HEK293 (cell line): ENCODE data around the gene GSPT1.
A peak's percentile ranks its signal among the peaks of the same experiment; 100 is the strongest.

Experiments used
- CTCF ChIA-PET: fragments of 350-600 bp; formaldehyde crosslinking; extraction: SDS; loops from one replicate; lab custom pipeline; 2021; ENCODE audit warnings: antibody characterized with exemption; lab: Yijun Ruan, JAX
- POLR2A ChIA-PET: fragments of 300-600 bp; formaldehyde crosslinking; extraction: SDS; loops from one replicate; lab custom pipeline; 2020; ENCODE audit warnings: antibody characterized with exemption, inconsistent platforms; lab: Yijun Ruan, JAX
- H3K27ac ChIP-seq: fragments of 200-500 bp; sonication (Bioruptor generic); 2 replicates; pipeline ENCODE4 v1.5.1; 2014; ENCODE audit warnings: low read depth, low read length, control low read depth, inconsistent platforms; ENCODE audit errors: extremely low read depth
- H3K36me3 ChIP-seq, 2 experiments: fragments of 200-500 bp in 1 of 2; sonication (Bioruptor generic) in 1 of 2; 1 replicate in 1 of 2; 2 replicates in 1 of 2; pipeline ENCODE4 v1.5.1; 2014 to 2017; ENCODE audit warnings: inconsistent platforms in 2 of 2, low read length in 2 of 2; ENCODE audit not compliant: control insufficient read depth in 2 of 2, insufficient read depth in 1 of 2
- H3K4me1 ChIP-seq: fragments of 200-500 bp; sonication (Bioruptor generic); 2 replicates; pipeline ENCODE4 v1.5.1; 2014; ENCODE audit warnings: mild to moderate bottlenecking, low read length, inconsistent platforms; ENCODE audit not compliant: control insufficient read depth, insufficient read depth
- H3K4me3 ChIP-seq: 2 replicates; pipeline ENCODE4 v1.5.1; 2011; ENCODE audit warnings: low read depth, mild to moderate bottlenecking, control low read depth, low read length, moderate library complexity
- H3K9me3 ChIP-seq: fragments of 200-500 bp; sonication (Bioruptor generic); 2 replicates; pipeline ENCODE4 v1.5.1; 2014; ENCODE audit warnings: low read depth, low read length, inconsistent platforms; ENCODE audit not compliant: control insufficient read depth, insufficient read depth
- EGR2 ChIP-seq: fragments of 450-650 bp; formaldehyde crosslinking; IDR thresholded peaks from 2 replicates; pipeline ENCODE4 v1.5.1; 2016; ENCODE audit warnings: low read depth, missing biosample characterization, missing genetic modification characterization
- GFI1B ChIP-seq: fragments of 450-650 bp; formaldehyde crosslinking; IDR thresholded peaks from 2 replicates; pipeline ENCODE4 v1.5.1; 2016; ENCODE audit warnings: missing biosample characterization, missing genetic modification characterization
- KLF10 ChIP-seq: fragments of 450-650 bp; IDR thresholded peaks from 2 replicates; pipeline ENCODE4 v1.5.1; 2018; ENCODE audit warnings: missing biosample characterization, mild to moderate bottlenecking, missing genetic modification characterization
- MEIS1 ChIP-seq: sonication (generic); formaldehyde crosslinking; IDR thresholded peaks from 2 replicates; pipeline ENCODE4 v1.8.1; 2022; ENCODE audit warnings: missing genetic modification reagents, mild to moderate bottlenecking, borderline replicate concordance
- MZF1 ChIP-seq: fragments of 450-650 bp; formaldehyde crosslinking; IDR thresholded peaks from 2 replicates; pipeline ENCODE4 v1.5.1; 2017; ENCODE audit warnings: missing biosample characterization, missing genetic modification characterization, borderline replicate concordance
- PRDM1 ChIP-seq: fragments of 450-650 bp; formaldehyde crosslinking; IDR thresholded peaks from 2 replicates; pipeline ENCODE4; 2016; ENCODE audit warnings: missing biosample characterization, missing genetic modification characterization
- SCRT1 ChIP-seq: fragments of 450-650 bp; formaldehyde crosslinking; IDR thresholded peaks from 2 replicates; pipeline ENCODE4 v1.5.1; 2016; ENCODE audit warnings: missing biosample characterization, missing genetic modification characterization, borderline replicate concordance
- SP2 ChIP-seq: fragments of 450-650 bp; formaldehyde crosslinking; IDR thresholded peaks from 2 replicates; pipeline ENCODE4 v1.5.1; 2016; ENCODE audit warnings: missing biosample characterization, missing genetic modification characterization
- SP7 ChIP-seq: fragments of 450-650 bp; formaldehyde crosslinking; IDR thresholded peaks from 2 replicates; pipeline ENCODE4 v1.5.1; 2016; ENCODE audit warnings: missing biosample characterization, missing genetic modification characterization
- YY1 ChIP-seq: fragments of 450-650 bp; formaldehyde crosslinking; IDR thresholded peaks from 2 replicates; pipeline ENCODE4 v1.5.1; 2018; ENCODE audit warnings: missing biosample characterization, missing genetic modification characterization
- YY2 ChIP-seq: fragments of 450-650 bp; formaldehyde crosslinking; IDR thresholded peaks from 2 replicates; pipeline ENCODE4 v1.5.1; 2016; ENCODE audit warnings: missing biosample characterization, missing genetic modification characterization
- ZBTB20 ChIP-seq: fragments of 450-650 bp; formaldehyde crosslinking; IDR thresholded peaks from 2 replicates; pipeline ENCODE4 v1.5.1; 2016; ENCODE audit warnings: missing biosample characterization, missing genetic modification characterization
- ZBTB21 ChIP-seq: fragments of 450-650 bp; formaldehyde crosslinking; IDR thresholded peaks from 2 replicates; pipeline ENCODE4 v1.5.1; 2017; ENCODE audit warnings: missing biosample characterization, missing genetic modification characterization
- ZBTB7A ChIP-seq: fragments of 450-650 bp; formaldehyde crosslinking; IDR thresholded peaks from 2 replicates; pipeline ENCODE4 v1.5.1; 2016; ENCODE audit warnings: low read depth, missing biosample characterization, missing genetic modification characterization
- ZEB2 ChIP-seq: fragments of 450-650 bp; formaldehyde crosslinking; IDR thresholded peaks from 2 replicates; pipeline ENCODE4 v1.5.1; 2016; ENCODE audit warnings: missing biosample characterization, missing genetic modification characterization
- ZFHX2 ChIP-seq: fragments of 450-650 bp; formaldehyde crosslinking; conservative IDR thresholded peaks from 2 replicates; pipeline ENCODE4 v1.5.1; 2016; ENCODE audit warnings: missing biosample characterization, missing genetic modification characterization
- ZFP37 ChIP-seq: fragments of 450-650 bp; formaldehyde crosslinking; IDR thresholded peaks from 2 replicates; pipeline ENCODE4 v1.5.1; 2016; ENCODE audit warnings: missing biosample characterization, missing genetic modification characterization
- ZNF146 ChIP-seq: fragments of 450-650 bp; formaldehyde crosslinking; IDR thresholded peaks from 2 replicates; pipeline ENCODE4 v1.5.1; 2016; ENCODE audit warnings: missing biosample characterization, missing genetic modification characterization
- ZNF16 ChIP-seq: fragments of 450-650 bp; formaldehyde crosslinking; IDR thresholded peaks from 2 replicates; pipeline ENCODE4 v1.5.1; 2016; ENCODE audit warnings: low read depth, missing biosample characterization, missing genetic modification characterization
- ZNF2 ChIP-seq: fragments of 450-650 bp; formaldehyde crosslinking; IDR thresholded peaks from 2 replicates; pipeline ENCODE4 v1.5.1; 2016; ENCODE audit warnings: missing biosample characterization, missing genetic modification characterization
- ZNF223 ChIP-seq: fragments of 450-650 bp; formaldehyde crosslinking; IDR thresholded peaks from 2 replicates; pipeline ENCODE4 v1.5.1; 2016; ENCODE audit warnings: missing biosample characterization, missing genetic modification characterization
- ZNF24 ChIP-seq: fragments of 450-650 bp; formaldehyde crosslinking; IDR thresholded peaks from 2 replicates; pipeline ENCODE4 v1.5.1; 2016; ENCODE audit warnings: missing biosample characterization, missing genetic modification characterization
- ZNF324 ChIP-seq: fragments of 450-650 bp; formaldehyde crosslinking; IDR thresholded peaks from 2 replicates; pipeline ENCODE4 v1.5.1; 2016; ENCODE audit warnings: missing biosample characterization, missing genetic modification characterization
- ZNF366 ChIP-seq: fragments of 450-650 bp; formaldehyde crosslinking; conservative IDR thresholded peaks from 2 replicates; pipeline ENCODE4 v1.5.1; 2016; ENCODE audit warnings: missing biosample characterization, missing genetic modification characterization
- ZNF394 ChIP-seq: fragments of 450-650 bp; formaldehyde crosslinking; IDR thresholded peaks from 2 replicates; pipeline ENCODE4 v1.5.1; 2016; ENCODE audit warnings: missing biosample characterization, missing genetic modification characterization, mild to moderate bottlenecking, moderate library complexity, borderline replicate concordance
- ZNF623 ChIP-seq: fragments of 450-650 bp; formaldehyde crosslinking; IDR thresholded peaks from 2 replicates; pipeline ENCODE4 v1.5.1; 2016; ENCODE audit warnings: missing biosample characterization, missing genetic modification characterization
- ZNF658 ChIP-seq: fragments of 450-650 bp; formaldehyde crosslinking; IDR thresholded peaks from 2 replicates; pipeline ENCODE4; 2016; ENCODE audit warnings: missing biosample characterization, missing genetic modification characterization
- ZNF660 ChIP-seq: fragments of 450-650 bp; IDR thresholded peaks from 2 replicates; pipeline ENCODE4 v1.5.1; 2018; ENCODE audit warnings: missing biosample characterization, mild to moderate bottlenecking, missing genetic modification characterization
- ZNF776 ChIP-seq: fragments of 450-650 bp; formaldehyde crosslinking; IDR thresholded peaks from 2 replicates; pipeline ENCODE4 v1.5.0; 2017; ENCODE audit warnings: missing biosample characterization, missing genetic modification characterization, borderline replicate concordance
- ZNF837 ChIP-seq: fragments of 450-650 bp; formaldehyde crosslinking; IDR thresholded peaks from 2 replicates; pipeline ENCODE4 v1.5.1; 2016; ENCODE audit warnings: missing biosample characterization, missing genetic modification characterization
- ZNF843 ChIP-seq: fragments of 450-650 bp; formaldehyde crosslinking; IDR thresholded peaks from 2 replicates; pipeline ENCODE4 v1.5.1; 2016; ENCODE audit warnings: missing biosample characterization, missing genetic modification characterization
- ZXDB ChIP-seq: fragments of 450-650 bp; formaldehyde crosslinking; IDR thresholded peaks from 2 replicates; pipeline ENCODE4 v1.5.1; 2016; ENCODE audit warnings: missing biosample characterization, missing genetic modification characterization
- TF ChIP-seq, protein P1 (sequence below): fragments of 450-650 bp; formaldehyde crosslinking; IDR thresholded peaks from 2 replicates; pipeline ENCODE4 v1.5.1; 2016; ENCODE audit warnings: missing biosample characterization, missing genetic modification characterization
- TF ChIP-seq, protein P2 (sequence below): sonication (generic); formaldehyde crosslinking; IDR thresholded peaks from 2 replicates; pipeline ENCODE4 v1.8.1; 2022; ENCODE audit warnings: mild to moderate bottlenecking, moderate library complexity, missing genetic modification reagents
- TF ChIP-seq, protein P3 (sequence below): IDR thresholded peaks from 2 replicates; pipeline ENCODE4 v1.6.1; 2011; ENCODE audit warnings: mild to moderate bottlenecking, low read depth, low read length, borderline replicate concordance

The GSPT1 gene

DNA sequence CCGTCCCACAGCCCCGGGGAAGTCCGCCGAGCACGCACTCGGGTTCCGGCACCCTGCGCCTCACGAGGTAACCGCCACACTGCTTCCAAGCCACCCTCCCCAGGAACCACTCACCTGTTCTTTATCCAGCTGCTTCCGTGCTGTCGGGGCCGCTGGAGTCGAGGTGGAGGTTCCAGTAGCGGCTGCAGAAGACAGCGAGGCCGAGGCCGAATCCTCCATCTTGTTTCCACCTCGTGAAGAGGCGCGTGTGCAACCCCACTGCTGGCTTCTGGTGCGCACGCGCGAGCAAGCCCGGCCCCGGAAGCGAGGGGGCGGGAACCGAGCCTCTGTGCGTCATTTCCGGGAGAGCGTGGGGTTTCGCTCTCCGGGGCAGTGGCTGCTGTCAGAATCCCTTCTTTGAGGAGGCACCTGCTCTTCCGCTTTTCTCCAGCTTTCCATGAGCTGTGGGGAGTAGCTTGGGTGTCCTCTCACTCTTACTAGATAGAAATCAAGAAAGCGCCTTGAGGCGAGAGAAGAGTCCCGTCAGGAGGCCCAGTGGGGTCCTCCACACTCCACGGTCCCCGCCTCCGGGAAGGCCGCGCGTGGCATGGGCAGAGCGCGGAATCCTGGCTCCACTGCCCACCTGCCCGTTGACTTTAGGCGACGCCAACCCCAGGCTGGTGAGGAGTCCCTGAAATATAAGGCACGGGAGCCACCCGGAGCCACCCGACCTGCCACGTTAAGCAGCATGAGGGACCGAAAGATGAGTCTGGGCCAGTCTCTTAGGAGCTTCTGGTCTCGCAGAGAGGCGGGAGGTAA lies 64.3 kb downstream of the GSPT1 start, which contains the start of gene RSL1D1:
TSS of gene RSL1D1 (minus strand) at position 249 of the 798 bp plus-strand sequence. CDS start at position 219, 30 bp downstream.
- ChIA-PET CTCF (interaction anchor here (0.6 to 1.6 kb wide), 3 partner anchors 137 to 244 kb away, joined by 3 to 8 read pairs (median 3); no protein-coding TSS in a partner anchor), POLR2A (interaction anchor here (0.6 to 1.6 kb wide), 9 partner anchors 11 to 356 kb away, joined by 3 to 7 read pairs (median 3); partner anchors contain the start of genes GSPT1 and ZC3H7A)
- Histone ChIP-seq H3K4me3 (peak within 1 kb of the TSS; percentile 91), H3K36me3 (peaks cover 33 to 44% of the 10 kb centered on the region in 2 experiments), H3K27ac (peak within 1 kb of the TSS; percentile 87), H3K4me1 (no peaks in the 10 kb centered on the region), H3K9me3 (no peaks in the 10 kb centered on the region)
- peak; percentile 67; the same call in 1 of the 2 replicates for TF ChIP-seq ZFP37 (tag by site-specific recombination)
- TF ChIP-seq PRDM1 (tag by site-specific recombination), result peak; percentile 84
- TF ChIP-seq ZXDB, result peak; percentile 83
- TF ChIP-seq, protein P1, sequence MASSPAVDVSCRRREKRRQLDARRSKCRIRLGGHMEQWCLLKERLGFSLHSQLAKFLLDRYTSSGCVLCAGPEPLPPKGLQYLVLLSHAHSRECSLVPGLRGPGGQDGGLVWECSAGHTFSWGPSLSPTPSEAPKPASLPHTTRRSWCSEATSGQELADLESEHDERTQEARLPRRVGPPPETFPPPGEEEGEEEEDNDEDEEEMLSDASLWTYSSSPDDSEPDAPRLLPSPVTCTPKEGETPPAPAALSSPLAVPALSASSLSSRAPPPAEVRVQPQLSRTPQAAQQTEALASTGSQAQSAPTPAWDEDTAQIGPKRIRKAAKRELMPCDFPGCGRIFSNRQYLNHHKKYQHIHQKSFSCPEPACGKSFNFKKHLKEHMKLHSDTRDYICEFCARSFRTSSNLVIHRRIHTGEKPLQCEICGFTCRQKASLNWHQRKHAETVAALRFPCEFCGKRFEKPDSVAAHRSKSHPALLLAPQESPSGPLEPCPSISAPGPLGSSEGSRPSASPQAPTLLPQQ (tag by site-specific recombination), result peak; percentile 62
- TF ChIP-seq ZFHX2 (tag by site-specific recombination), result 0 out of 2 replicates have a peak, but pooled peaks have one; percentile 5
- 0 out of 2 replicates have a peak, but pooled peaks have one; percentile 25 for TF ChIP-seq ZNF660 (tag by site-specific recombination)
- peak; percentile 14; the same call in 1 of the 2 replicates for TF ChIP-seq EGR2
- TF ChIP-seq ZNF24 (tag by site-specific recombination), result 0 out of 2 replicates have a peak, but pooled peaks have one; percentile 23
- TF ChIP-seq YY2 (tag by site-specific recombination), result peak; percentile 80
- TF ChIP-seq, protein P2, sequence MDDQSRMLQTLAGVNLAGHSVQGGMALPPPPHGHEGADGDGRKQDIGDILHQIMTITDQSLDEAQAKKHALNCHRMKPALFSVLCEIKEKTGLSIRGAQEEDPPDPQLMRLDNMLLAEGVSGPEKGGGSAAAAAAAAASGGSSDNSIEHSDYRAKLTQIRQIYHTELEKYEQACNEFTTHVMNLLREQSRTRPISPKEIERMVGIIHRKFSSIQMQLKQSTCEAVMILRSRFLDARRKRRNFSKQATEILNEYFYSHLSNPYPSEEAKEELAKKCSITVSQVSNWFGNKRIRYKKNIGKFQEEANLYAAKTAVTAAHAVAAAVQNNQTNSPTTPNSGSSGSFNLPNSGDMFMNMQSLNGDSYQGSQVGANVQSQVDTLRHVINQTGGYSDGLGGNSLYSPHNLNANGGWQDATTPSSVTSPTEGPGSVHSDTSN (CRISPR knock-in tag), result 0 out of 2 replicates have a peak, but pooled peaks have one; percentile 31
- TF ChIP-seq GFI1B (tag by site-specific recombination), result 0 out of 2 replicates have a peak, but pooled peaks have one; percentile 47
- no peak for TF ChIP-seq ZNF623 (tag by site-specific recombination)
- TF ChIP-seq ZBTB7A (tag by site-specific recombination), result no peak
- TF ChIP-seq KLF10 (tag by site-specific recombination), result peak; percentile 45; the same call in 1 of the 2 replicates
- no peak for TF ChIP-seq ZNF776 (tag by site-specific recombination)
- no peak for TF ChIP-seq ZNF324 (tag by site-specific recombination)
- 0 out of 2 replicates have a peak, but pooled peaks have one; percentile 4 for TF ChIP-seq ZNF146 (tag by site-specific recombination)
- TF ChIP-seq MEIS1 (CRISPR knock-in tag), result 0 out of 2 replicates have a peak, but pooled peaks have one; percentile 53
- TF ChIP-seq ZNF394 (tag by site-specific recombination), result peak; percentile 91
- TF ChIP-seq ZNF2, result peak; percentile 86
- TF ChIP-seq ZNF837, result no peak
- TF ChIP-seq ZNF16, result no peak
- peak; percentile 23; the same call in 1 of the 2 replicates for TF ChIP-seq ZBTB21 (tag by site-specific recombination)
- peak; percentile 40; the same call in 1 of the 2 replicates for TF ChIP-seq ZNF843
- no peak for TF ChIP-seq ZNF223 (tag by site-specific recombination)
- TF ChIP-seq SP7 (tag by site-specific recombination), result peak; percentile 80
- no peak for TF ChIP-seq ZNF658 (tag by site-specific recombination)
- 0 out of 2 replicates have a peak, but pooled peaks have one; percentile 32 for TF ChIP-seq ZNF366 (tag by site-specific recombination)
- TF ChIP-seq, protein P3, sequence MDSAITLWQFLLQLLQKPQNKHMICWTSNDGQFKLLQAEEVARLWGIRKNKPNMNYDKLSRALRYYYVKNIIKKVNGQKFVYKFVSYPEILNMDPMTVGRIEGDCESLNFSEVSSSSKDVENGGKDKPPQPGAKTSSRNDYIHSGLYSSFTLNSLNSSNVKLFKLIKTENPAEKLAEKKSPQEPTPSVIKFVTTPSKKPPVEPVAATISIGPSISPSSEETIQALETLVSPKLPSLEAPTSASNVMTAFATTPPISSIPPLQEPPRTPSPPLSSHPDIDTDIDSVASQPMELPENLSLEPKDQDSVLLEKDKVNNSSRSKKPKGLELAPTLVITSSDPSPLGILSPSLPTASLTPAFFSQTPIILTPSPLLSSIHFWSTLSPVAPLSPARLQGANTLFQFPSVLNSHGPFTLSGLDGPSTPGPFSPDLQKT, result no peak
- TF ChIP-seq YY1 (tag by site-specific recombination), result peak; percentile 89
- peak; percentile 14; the same call in 1 of the 2 replicates for TF ChIP-seq ZBTB20
- TF ChIP-seq MZF1, result no peak
- peak; percentile 48; the same call in 1 of the 2 replicates for TF ChIP-seq ZEB2 (tag by site-specific recombination)
- no peak for TF ChIP-seq SCRT1 (tag by site-specific recombination)
- TF ChIP-seq SP2 (tag by site-specific recombination), result peak; percentile 95
